Breast epithelium (tissue), 4 donors: Measurements from ENCODE around the gene POLA1. TPM values are rescaled to one million over a fixed set of nuclear protein-coding genes. Genes with fewer than 3 reads are reported as not detected.

Experiments
- DNase-seq, 2 donors: peaks; one replicate each; pipeline ENCODE4 v3.0.0-alpha.2; 2019; ENCODE audit warnings: low spot score in 2 of 2
- H3K27ac ChIP-seq, 2 donors: fragments of 200-600 bp; sonication (generic) in 1 of 2; one replicate each; pipeline ENCODE4 v1.5.1; 2016 to 2019; ENCODE audit warnings: mild to moderate bottlenecking in 1 of 2
- H3K27me3 ChIP-seq, 2 donors: fragments of 200-600 bp; sonication (generic) in 1 of 2; one replicate each; pipeline versions ENCODE4 v1.5.1 to v1.6.0; 2017 to 2019; ENCODE audit warnings: control low read depth in 1 of 2, mild to moderate bottlenecking in 1 of 2
- H3K36me3 ChIP-seq: fragments of 200-600 bp; one replicate; pipeline ENCODE4 v1.5.1; 2019
- H3K4me1 ChIP-seq, 2 donors: fragments of 200-600 bp; sonication (generic); one replicate each; pipeline ENCODE4 v1.5.1; 2016 to 2019; ENCODE audit warnings: control low read depth in 1 of 2
- H3K4me3 ChIP-seq, 3 donors: fragments of 200-600 bp; sonication (generic); 1 replicate in 2 of 3; 2 replicates in 1 of 3; pipeline ENCODE4 v1.5.1; 2016 to 2019; ENCODE audit warnings: mild to moderate bottlenecking in 3 of 3, moderate library complexity in 2 of 3
- H3K9me3 ChIP-seq, 2 donors: fragments of 200-600 bp; sonication (generic) in 1 of 2; one replicate each; pipeline ENCODE4 v1.5.1; 2016 to 2019; ENCODE audit warnings: control low read depth in 1 of 2
- POLR2A ChIP-seq: fragments of 450-650 bp; IDR thresholded peaks from one replicate; pipeline ENCODE4 v1.6.1; 2016; ENCODE audit warnings: antibody characterized with exemption, mild to moderate bottlenecking, moderate library complexity
- POLR2AphosphoS5 ChIP-seq, 3 donors: sonication (generic); formaldehyde crosslinking; IDR thresholded peaks; one replicate each; pipeline ENCODE4 v1.6.1; 2017; ENCODE audit warnings: antibody characterized with exemption in 3 of 3
- intact Hi-C: fragments of 100-400 bp; cut with DNase I; formaldehyde crosslinking; loops from one replicate; pipeline ENCODE4 v1.15.1; 2023; ENCODE audit warnings: low total_unique reads
- total RNA-seq, 3 donors: library from RNA; depleted of rRNA; stranded (reverse); fragments of >200 nt; gene quantifications; one replicate each; pipeline ENCODE4 v1.1.0, GENCODE V29; 2016
- TF ChIP-seq, protein P1 (sequence below), 3 donors: fragments of 450-650 bp; IDR thresholded peaks; one replicate each; pipeline ENCODE4 v1.5.1; 2016 to 2017; ENCODE audit warnings: antibody characterized with exemption in 3 of 3, mild to moderate bottlenecking in 3 of 3, moderate library complexity in 3 of 3

The POLA1 gene
- total RNA-seq, 3 donors from 2014 or later = 8.2 to 21.8 (median 20.3) TPM

DNA sequence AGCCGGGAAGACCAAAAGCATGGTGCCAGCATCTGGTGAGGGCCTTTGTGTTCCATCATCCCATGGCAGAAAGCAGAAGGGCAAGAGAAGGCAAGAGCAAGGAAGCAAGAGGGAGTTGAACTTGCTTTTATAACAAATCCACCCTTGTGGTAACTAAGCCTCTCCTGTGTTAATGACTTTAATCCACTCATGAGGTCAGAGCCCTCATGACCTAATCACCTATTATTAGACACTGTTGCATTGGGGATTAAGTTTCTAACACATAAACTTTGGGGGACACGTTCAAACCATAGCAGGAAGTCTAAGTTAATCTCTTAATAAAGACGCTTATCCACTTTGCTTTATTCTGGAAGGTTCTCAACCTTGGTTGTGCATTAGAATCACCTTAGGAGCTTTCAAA, 34.1 kb upstream of the POLA1 start:
- intact Hi-C loops = no loop called here

DNA sequence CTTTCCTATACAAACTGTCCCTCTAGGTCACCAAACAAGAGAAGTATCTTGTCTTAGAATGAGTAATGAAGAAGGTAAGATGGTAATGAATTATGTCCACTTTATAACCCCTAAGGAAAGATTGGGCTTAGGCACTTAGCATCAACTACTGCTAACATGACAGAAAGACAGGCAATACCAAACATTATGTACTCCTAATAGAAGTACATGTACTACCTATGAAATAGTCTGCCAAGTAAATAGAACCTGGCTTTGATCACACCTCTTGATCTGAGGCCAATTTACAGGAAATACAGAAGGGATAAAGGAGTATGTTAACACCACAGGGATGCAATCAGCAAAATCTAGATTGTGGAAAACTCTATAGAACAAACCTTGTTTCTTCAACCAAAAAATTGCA, 32.4 kb upstream of the POLA1 start:
- Histone ChIP-seq H3K4me3 (no peak overlapping the region), H3K36me3 (no peaks in the 10 kb centered on the region), H3K27me3 (peaks cover 0 to 32% of the 10 kb centered on the region in 2 donors), H3K27ac (no peak overlapping the region), H3K4me1 (no peaks in the 10 kb centered on the region), H3K9me3 (no peaks in the 10 kb centered on the region)
- TF ChIP-seq, protein P1, sequence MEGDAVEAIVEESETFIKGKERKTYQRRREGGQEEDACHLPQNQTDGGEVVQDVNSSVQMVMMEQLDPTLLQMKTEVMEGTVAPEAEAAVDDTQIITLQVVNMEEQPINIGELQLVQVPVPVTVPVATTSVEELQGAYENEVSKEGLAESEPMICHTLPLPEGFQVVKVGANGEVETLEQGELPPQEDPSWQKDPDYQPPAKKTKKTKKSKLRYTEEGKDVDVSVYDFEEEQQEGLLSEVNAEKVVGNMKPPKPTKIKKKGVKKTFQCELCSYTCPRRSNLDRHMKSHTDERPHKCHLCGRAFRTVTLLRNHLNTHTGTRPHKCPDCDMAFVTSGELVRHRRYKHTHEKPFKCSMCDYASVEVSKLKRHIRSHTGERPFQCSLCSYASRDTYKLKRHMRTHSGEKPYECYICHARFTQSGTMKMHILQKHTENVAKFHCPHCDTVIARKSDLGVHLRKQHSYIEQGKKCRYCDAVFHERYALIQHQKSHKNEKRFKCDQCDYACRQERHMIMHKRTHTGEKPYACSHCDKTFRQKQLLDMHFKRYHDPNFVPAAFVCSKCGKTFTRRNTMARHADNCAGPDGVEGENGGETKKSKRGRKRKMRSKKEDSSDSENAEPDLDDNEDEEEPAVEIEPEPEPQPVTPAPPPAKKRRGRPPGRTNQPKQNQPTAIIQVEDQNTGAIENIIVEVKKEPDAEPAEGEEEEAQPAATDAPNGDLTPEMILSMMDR (IDR thresholded peaks at IDR 0.05) = no peak
- no peak for TF ChIP-seq POLR2A
- no peak for TF ChIP-seq POLR2AphosphoS5 (IDR thresholded peaks at IDR 0.05)
- DNase-seq = no peak
- intact Hi-C loops = no loop called here

More for the DNA sequence above, 34.1 kb upstream of the POLA1 start:
- Histone ChIP-seq H3K4me1 (no peaks in the 10 kb centered on the region), H3K9me3 (no peaks in the 10 kb centered on the region), H3K36me3 (no peaks in the 10 kb centered on the region), H3K27me3 (peaks cover 0 to 32% of the 10 kb centered on the region in 2 donors), H3K4me3 (no peak overlapping the region), H3K27ac (no peak overlapping the region)
- TF ChIP-seq, protein P1 (IDR thresholded peaks at IDR 0.05) = no peak
- TF ChIP-seq POLR2AphosphoS5 (IDR thresholded peaks at IDR 0.05) (no peak), POLR2A (no peak)
- no peak for DNase-seq

DNA sequence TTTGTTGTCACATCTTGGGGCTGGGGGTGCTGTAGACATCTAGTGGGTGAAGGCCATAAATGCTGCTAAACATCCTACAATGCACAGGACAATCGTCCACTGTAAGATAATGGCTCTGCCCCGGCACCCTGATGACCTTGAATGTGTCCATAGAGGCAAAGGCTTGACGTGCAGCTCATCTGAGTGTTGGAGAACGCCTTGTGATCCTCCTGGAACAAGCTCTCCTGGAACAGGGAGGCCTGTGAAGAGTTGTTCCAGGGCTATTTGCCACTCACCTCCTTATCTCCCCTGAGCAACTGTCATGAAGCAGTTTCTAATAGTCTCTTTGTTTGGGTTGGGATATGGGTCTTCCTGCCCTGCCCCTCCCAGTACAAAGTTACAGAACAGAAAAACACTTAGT, 31.4 kb upstream of the POLA1 start:
- TF ChIP-seq POLR2A = no peak
- TF ChIP-seq, protein P1 (IDR thresholded peaks at IDR 0.05) = no peak
- TF ChIP-seq POLR2AphosphoS5 (IDR thresholded peaks at IDR 0.05) = no peak
- no peak overlapping the region for H3K27ac ChIP-seq
- H3K36me3 ChIP-seq = no peaks in the 10 kb centered on the region
- H3K27me3 ChIP-seq = peaks cover 0 to 37% of the 10 kb centered on the region in 2 donors
- DNase-seq = no peak
- no peaks in the 10 kb centered on the region for H3K4me1 ChIP-seq
- H3K4me3 ChIP-seq = no peak overlapping the region
- no peaks in the 10 kb centered on the region for H3K9me3 ChIP-seq
- intact Hi-C loops = no loop called here

DNA sequence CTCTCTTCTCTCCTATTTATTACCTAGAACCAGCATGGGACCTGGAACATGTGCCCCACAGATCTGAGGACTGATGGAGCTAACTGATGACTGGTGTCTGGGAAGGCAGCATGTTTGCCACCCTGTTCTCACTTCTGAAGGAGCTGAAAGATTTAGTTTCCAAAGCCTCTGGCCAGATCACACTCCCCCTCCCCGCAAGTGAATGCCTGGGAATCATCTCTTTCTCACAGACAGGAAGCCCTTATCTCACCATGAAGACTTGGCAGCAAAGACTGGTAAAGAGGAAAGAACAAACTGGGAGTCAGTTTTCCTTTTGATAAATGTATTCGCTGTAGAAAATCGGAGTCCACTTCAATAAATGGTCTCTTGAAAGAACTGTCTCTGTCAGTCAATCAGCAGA, 25.6 kb upstream of the POLA1 start:
- Histone ChIP-seq H3K36me3 (no peaks in the 10 kb centered on the region), H3K4me1 (no peaks in the 10 kb centered on the region), H3K4me3 (no peak overlapping the region), H3K27me3 (peaks cover 0 to 32% of the 10 kb centered on the region in 2 donors), H3K9me3 (no peaks in the 10 kb centered on the region), H3K27ac (no peak overlapping the region)
- DNase-seq = no peak
- intact Hi-C loops = no loop called here
- no peak for TF ChIP-seq POLR2A
- TF ChIP-seq, protein P1 (IDR thresholded peaks at IDR 0.05) = no peak
- TF ChIP-seq POLR2AphosphoS5 (IDR thresholded peaks at IDR 0.05) = no peak

DNA sequence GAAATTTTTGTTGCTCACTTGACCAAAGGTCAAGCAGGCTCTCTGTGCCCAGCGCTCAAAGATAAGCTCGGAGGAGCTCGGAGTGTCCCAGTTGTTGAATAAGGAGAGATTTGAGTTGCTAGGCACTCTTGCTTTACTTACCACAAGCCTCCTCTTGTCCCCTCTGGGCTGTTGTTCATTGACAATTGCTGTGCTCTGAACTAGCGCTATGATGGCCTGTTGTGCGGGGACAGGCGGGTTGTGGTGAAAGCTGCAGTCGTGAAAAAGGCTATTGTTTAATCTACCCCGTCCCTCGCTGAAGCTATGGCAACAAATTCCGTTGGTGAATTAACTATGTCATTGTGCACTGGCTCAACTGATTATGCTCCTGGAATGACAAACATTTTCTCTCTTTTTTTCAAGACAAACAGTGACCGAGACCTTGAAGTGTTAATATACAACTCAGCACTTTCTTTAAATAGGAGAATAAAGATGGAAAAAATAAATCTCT, 21.0 kb upstream of the POLA1 start:
- no peaks in the 10 kb centered on the region for H3K4me1 ChIP-seq
- DNase-seq = no peak
- peaks cover 0 to 25% of the 10 kb centered on the region in 2 donors for H3K27me3 ChIP-seq
- intact Hi-C loops = no loop called here
- no peaks in the 10 kb centered on the region for H3K36me3 ChIP-seq
- no peak overlapping the region for H3K27ac ChIP-seq
- TF ChIP-seq, protein P1 (IDR thresholded peaks at IDR 0.05) = no peak
- H3K4me3 ChIP-seq = no peak overlapping the region
- H3K9me3 ChIP-seq = no peaks in the 10 kb centered on the region
